Suprapubic skin (tissue), 4 donors: ENCODE measurements around the gene ISOC1. TPM values are rescaled to one million over a fixed set of nuclear protein-coding genes. Genes with fewer than 3 reads are reported as not detected.

Experiments used
- DNase-seq, 2 donors: peaks; one replicate each; pipeline ENCODE4 v3.0.0-alpha.2; 2019; ENCODE audit warnings: low spot score in 2 of 2
- H3K27ac ChIP-seq: fragments of 200-600 bp; sonication (generic); one replicate; pipeline ENCODE4 v1.5.1; 2019
- H3K27me3 ChIP-seq: fragments of 200-600 bp; sonication (generic); one replicate; pipeline ENCODE4 v1.5.1; 2019
- H3K36me3 ChIP-seq: fragments of 200-600 bp; sonication (generic); one replicate; pipeline ENCODE4 v1.5.1; 2019
- H3K4me1 ChIP-seq: fragments of 200-600 bp; sonication (generic); one replicate; pipeline ENCODE4 v1.5.1; 2019
- H3K4me3 ChIP-seq: fragments of 200-600 bp; sonication (generic); one replicate; pipeline ENCODE4 v1.5.1; 2019; ENCODE audit warnings: mild to moderate bottlenecking
- H3K9me3 ChIP-seq: fragments of 200-600 bp; sonication (generic); one replicate; pipeline ENCODE4 v1.5.1; 2019
- CTCF ChIP-seq, 2 donors: fragments of 200-600 bp in 1 of 2; fragments of 450-650 bp in 1 of 2; sonication (generic) in 1 of 2; IDR thresholded peaks; one replicate each; pipeline ENCODE4 v1.5.1; 2016 to 2019; ENCODE audit warnings: antibody characterized with exemption in 2 of 2, mild to moderate bottlenecking in 1 of 2, moderate library complexity in 1 of 2
- EP300 ChIP-seq: sonication (generic); formaldehyde crosslinking; IDR thresholded peaks from one replicate; pipeline ENCODE4 v1.6.1; 2017; ENCODE audit warnings: antibody characterized with exemption
- POLR2A ChIP-seq, 2 donors: fragments of 450-650 bp; IDR thresholded peaks; one replicate each; pipeline ENCODE4 v1.6.1; 2017; ENCODE audit warnings: antibody characterized with exemption in 2 of 2, mild to moderate bottlenecking in 2 of 2, moderate library complexity in 2 of 2
- POLR2AphosphoS5 ChIP-seq, 3 donors: sonication (generic); formaldehyde crosslinking; IDR thresholded peaks; one replicate each; pipeline ENCODE4 v1.6.1; 2017; ENCODE audit warnings: antibody characterized with exemption in 3 of 3
- WGBS: methylation state at CpG from one replicate; pipeline ENCODE4 v1.1.5; 2018; 5-methylcytosine and 5-hydroxymethylcytosine counted together
- total RNA-seq, 4 donors: library from RNA; depleted of rRNA; stranded (reverse); fragments of >200 nt; gene quantifications; one replicate each; pipeline ENCODE4 v1.1.0, GENCODE V29; 2016

The ISOC1 gene
- total RNA-seq, 4 donors from 2014 or later = 39.8 to 67.1 (median 52.7) TPM

GRCh38 chr5:129094924-129095899, 663 bp downstream of the ISOC1 start:
- peak overlapping the region; percentile 84 for H3K27ac ChIP-seq
- H3K9me3 ChIP-seq = no peaks in the 10 kb centered on the region
- TF ChIP-seq EP300 (no peak), POLR2A (IDR thresholded peaks at IDR 0.05) (no peak), POLR2AphosphoS5 (IDR thresholded peaks at IDR 0.05) (no peak), CTCF (IDR thresholded peaks at IDR 0.05) (no peak)
- 14% methylated on average over 16 of the region's 61 CpGs for WGBS
- peaks cover 43% of the 10 kb centered on the region for H3K4me1 ChIP-seq
- H3K36me3 ChIP-seq = no peaks in the 10 kb centered on the region
- peak overlapping the region; percentile 88 for H3K4me3 ChIP-seq
- H3K27me3 ChIP-seq = no peaks in the 10 kb centered on the region
- DNase-seq = peak; percentile 80 to 82

GRCh38 chr5:129096382-129096991, 1.9 kb downstream of the ISOC1 start:
- 61% methylated on average over 8 of the region's 8 CpGs for WGBS
- Histone ChIP-seq H3K4me1 (peaks cover 43% of the 10 kb centered on the region), H3K9me3 (no peaks in the 10 kb centered on the region), H3K4me3 (peak overlapping the region; percentile 88), H3K27ac (no peak overlapping the region), H3K27me3 (no peaks in the 10 kb centered on the region), H3K36me3 (no peaks in the 10 kb centered on the region)
- no peak for DNase-seq
- TF ChIP-seq POLR2AphosphoS5 (IDR thresholded peaks at IDR 0.05) = no peak
- no peak for TF ChIP-seq EP300

- peaks cover 43% of the 10 kb centered on the region for H3K4me1 ChIP-seq
- WGBS = 47% methylated on average over 11 of the region's 11 CpGs
- H3K27ac ChIP-seq = peak overlapping the region; percentile 52
- no peak for DNase-seq
- no peaks in the 10 kb centered on the region for H3K36me3 ChIP-seq
- no peaks in the 10 kb centered on the region for H3K27me3 ChIP-seq
- H3K4me3 ChIP-seq = peak overlapping the region; percentile 20
- H3K9me3 ChIP-seq = no peaks in the 10 kb centered on the region
- no peak for TF ChIP-seq POLR2A (IDR thresholded peaks at IDR 0.05)
- no peak for TF ChIP-seq POLR2AphosphoS5 (IDR thresholded peaks at IDR 0.05)
- TF ChIP-seq EP300 = no peak
- no peak for TF ChIP-seq CTCF (IDR thresholded peaks at IDR 0.05)
Observed at GRCh38 chr5:129097498-129098296, 3.1 kb downstream of the ISOC1 start.

- 50% methylated on average over 3 of the region's 3 CpGs for WGBS
- no peaks in the 10 kb centered on the region for H3K36me3 ChIP-seq
- H3K4me1 ChIP-seq = peaks cover 41% of the 10 kb centered on the region
- H3K9me3 ChIP-seq = no peaks in the 10 kb centered on the region
- H3K4me3 ChIP-seq = peak overlapping the region; percentile 20
- no peak for DNase-seq
- no peaks in the 10 kb centered on the region for H3K27me3 ChIP-seq
- no peak for TF ChIP-seq POLR2A (IDR thresholded peaks at IDR 0.05)
- no peak for TF ChIP-seq POLR2AphosphoS5 (IDR thresholded peaks at IDR 0.05)
- no peak for TF ChIP-seq CTCF (IDR thresholded peaks at IDR 0.05)
- TF ChIP-seq EP300 = no peak
- H3K27ac ChIP-seq = peak overlapping the region; percentile 52
Observed at GRCh38 chr5:129098488-129099183, 4.1 kb downstream of the ISOC1 start.

- WGBS = 28% methylated on average over 1 of the region's 1 CpG
Observed at GRCh38 chr5:129099184-129099569, 4.6 kb downstream of the ISOC1 start.

More at GRCh38 chr5:129099184-129099569, 4.6 kb downstream of the ISOC1 start:
- H3K36me3 ChIP-seq = no peaks in the 10 kb centered on the region
- no peaks in the 10 kb centered on the region for H3K9me3 ChIP-seq
- peak overlapping the region; percentile 52 for H3K27ac ChIP-seq
- DNase-seq = no peak
- H3K4me1 ChIP-seq = peaks cover 36% of the 10 kb centered on the region
- no peaks in the 10 kb centered on the region for H3K27me3 ChIP-seq
- no peak overlapping the region for H3K4me3 ChIP-seq
- no peak for TF ChIP-seq POLR2A (IDR thresholded peaks at IDR 0.05)
- no peak for TF ChIP-seq EP300
- no peak for TF ChIP-seq POLR2AphosphoS5 (IDR thresholded peaks at IDR 0.05)
- TF ChIP-seq CTCF (IDR thresholded peaks at IDR 0.05) = no peak
